ENCODE data around the gene ARPP21.

DNA sequence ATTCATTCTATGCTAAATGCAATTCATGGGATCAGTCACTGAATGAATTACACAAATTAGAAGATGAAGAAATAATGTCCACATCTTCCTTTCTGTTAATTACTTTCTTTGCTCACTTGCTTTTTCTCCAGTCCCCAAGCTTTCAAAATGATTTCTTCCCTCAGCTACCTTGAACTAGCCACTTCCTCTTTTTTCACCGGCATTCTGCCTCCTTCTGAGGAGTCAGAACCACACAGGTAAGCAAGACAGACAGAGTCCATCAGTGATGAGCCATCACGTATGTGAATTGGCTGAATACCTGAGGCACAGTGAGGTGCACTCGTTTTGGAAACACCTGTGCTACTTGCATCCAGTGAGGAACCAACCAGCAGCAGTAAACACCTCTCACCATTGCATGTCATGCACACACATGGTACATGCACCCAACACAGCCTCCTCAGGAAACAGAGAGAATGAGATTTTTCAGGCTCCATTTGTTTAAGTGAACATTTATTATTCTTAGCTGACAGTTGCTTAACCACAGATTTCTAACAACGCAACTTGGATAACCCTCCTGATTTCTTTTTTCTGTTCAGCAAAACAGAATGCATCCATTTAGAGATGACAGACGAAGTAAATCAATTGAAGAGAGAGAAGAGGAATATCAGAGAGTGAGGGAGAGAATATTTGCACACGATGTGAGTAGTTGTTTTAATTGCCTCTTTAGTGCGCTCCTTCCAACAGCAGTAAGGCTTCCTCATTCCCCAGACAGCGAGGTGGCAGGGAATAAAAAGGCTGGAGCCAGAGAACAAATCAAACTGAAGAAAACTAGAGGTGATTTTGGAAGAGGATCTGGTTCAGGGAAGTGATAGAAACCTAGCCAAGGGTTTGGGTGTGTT is 69.3 kb downstream of the ARPP21 start:
- TF ChIP-seq, protein P1, sequence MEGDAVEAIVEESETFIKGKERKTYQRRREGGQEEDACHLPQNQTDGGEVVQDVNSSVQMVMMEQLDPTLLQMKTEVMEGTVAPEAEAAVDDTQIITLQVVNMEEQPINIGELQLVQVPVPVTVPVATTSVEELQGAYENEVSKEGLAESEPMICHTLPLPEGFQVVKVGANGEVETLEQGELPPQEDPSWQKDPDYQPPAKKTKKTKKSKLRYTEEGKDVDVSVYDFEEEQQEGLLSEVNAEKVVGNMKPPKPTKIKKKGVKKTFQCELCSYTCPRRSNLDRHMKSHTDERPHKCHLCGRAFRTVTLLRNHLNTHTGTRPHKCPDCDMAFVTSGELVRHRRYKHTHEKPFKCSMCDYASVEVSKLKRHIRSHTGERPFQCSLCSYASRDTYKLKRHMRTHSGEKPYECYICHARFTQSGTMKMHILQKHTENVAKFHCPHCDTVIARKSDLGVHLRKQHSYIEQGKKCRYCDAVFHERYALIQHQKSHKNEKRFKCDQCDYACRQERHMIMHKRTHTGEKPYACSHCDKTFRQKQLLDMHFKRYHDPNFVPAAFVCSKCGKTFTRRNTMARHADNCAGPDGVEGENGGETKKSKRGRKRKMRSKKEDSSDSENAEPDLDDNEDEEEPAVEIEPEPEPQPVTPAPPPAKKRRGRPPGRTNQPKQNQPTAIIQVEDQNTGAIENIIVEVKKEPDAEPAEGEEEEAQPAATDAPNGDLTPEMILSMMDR (conservative IDR thresholded peaks at IDR 0.05; ENCODE audit: low read length) = no peak
- no peak for TF ChIP-seq EZH2phosphoT487 (IDR thresholded peaks at IDR 0.05; ENCODE audit: borderline replicate concordance)

All from Loucy (cell line).